A549 (cell line): ENCODE results near the gene SLC15A5.

Source experiments
- CBX2 ChIP-seq: fragments of 200-600 bp; sonication (generic); IDR thresholded peaks from 2 replicates; pipeline ENCODE4 v1.6.1; 2016; ENCODE audit warnings: low read depth, mild to moderate bottlenecking, borderline replicate concordance
- CTCF ChIP-seq: fragments of >200 bp; sonication (Bioruptor Twin); formaldehyde crosslinking; IDR thresholded peaks from 3 replicates; pipeline ENCODE4 v1.5.1; 2016
- MAZ ChIP-seq: fragments of 150-350 bp; IDR thresholded peaks from 2 replicates; pipeline ENCODE4 v1.6.1; 2014; ENCODE audit warnings: antibody characterized with exemption, low read depth, low read length, borderline replicate concordance
- POLR2A ChIP-seq: IDR thresholded peaks from 2 replicates; pipeline ENCODE4 v1.6.1; 2012; ENCODE audit warnings: mild to moderate bottlenecking, low read length
- REST ChIP-seq: fragments of 200-600 bp; sonication (generic); IDR thresholded peaks from 2 replicates; pipeline ENCODE4 v1.6.1; 2016; ENCODE audit warnings: antibody characterized with exemption, mild to moderate bottlenecking, moderate library complexity
- SREBF2 ChIP-seq: fragments of 450-650 bp; IDR thresholded peaks from 2 replicates; pipeline ENCODE4 v1.6.1; 2014; ENCODE audit warnings: mild to moderate bottlenecking, moderate library complexity
- TP53 ChIP-seq: fragments of 250-450 bp; sonication (Bioruptor Pico); IDR thresholded peaks from 2 replicates; pipeline ENCODE4 v1.5.0; 2021; ENCODE audit warnings: mild to moderate bottlenecking, moderate library complexity

- TF ChIP-seq POLR2A (no peak), TP53 (CRISPR knock-in tag) (no peak), SREBF2 (no peak), MAZ (no peak), CTCF (no peak), CBX2 (no peak), REST (no peak)
These were observed 89.8 kb downstream of the SLC15A5 start for GRCh38 chr12:16187660-16188059.
